Bone marrow (tissue), 2 donors: ENCODE data around the gene TOPBP1.

Experiments used
- DNase-seq, 2 donors: peaks; one replicate each; lab custom pipeline; 2025; lab: John Stamatoyannopoulos, UW

Gene TOPBP1

GRCh38 chr3:133608388-133608787 is 53.4 kb downstream of the TOPBP1 start:
- no peak for DNase-seq

- DNase-seq = no peak
These were observed 53.9 kb downstream of the TOPBP1 start for GRCh38 chr3:133607816-133608215.

- DNase-seq = no peak
These were observed 54.8 kb downstream of the TOPBP1 start for GRCh38 chr3:133606902-133607301.

GRCh38 chr3:133606342-133606741 is 55.4 kb downstream of the TOPBP1 start:
- DNase-seq = no peak

GRCh38 chr3:133600572-133601081 is 61.1 kb downstream of the TOPBP1 start:
- DNase-seq = no peak

- no peak for DNase-seq
These were observed 62.5 kb downstream of the TOPBP1 start for GRCh38 chr3:133599280-133599679.

GRCh38 chr3:133598405-133598804 is 63.3 kb downstream of the TOPBP1 start:
- DNase-seq = no peak

GRCh38 chr3:133595341-133595740 is 66.4 kb downstream of the TOPBP1 start:
- no peak for DNase-seq

- no peak for DNase-seq
These were observed 68.5 kb downstream of the TOPBP1 start for GRCh38 chr3:133593243-133593642.

- no peak for DNase-seq
These were observed 68.9 kb downstream of the TOPBP1 start for GRCh38 chr3:133592843-133593242.

- no peak for DNase-seq
These were observed 70.4 kb downstream of the TOPBP1 start for GRCh38 chr3:133591271-133591742.

- no peak for DNase-seq
These were observed 72.2 kb downstream of the TOPBP1 start for GRCh38 chr3:133589503-133589902.

GRCh38 chr3:133588784-133589465 is 72.8 kb downstream of the TOPBP1 start:
- DNase-seq = no peak

- no peak for DNase-seq
These were observed 73.7 kb downstream of the TOPBP1 start for GRCh38 chr3:133588035-133588434.

- no peak for DNase-seq
These were observed 78.3 kb downstream of the TOPBP1 start for GRCh38 chr3:133583396-133583795.

GRCh38 chr3:133578548-133579191 is 83.1 kb downstream of the TOPBP1 start:
- DNase-seq = no peak

- DNase-seq = no peak
These were observed 85.6 kb downstream of the TOPBP1 start for GRCh38 chr3:133576169-133576568.

GRCh38 chr3:133575086-133575485 is 86.7 kb downstream of the TOPBP1 start:
- no peak for DNase-seq

- no peak for DNase-seq
These were observed 87.4 kb downstream of the TOPBP1 start for GRCh38 chr3:133574260-133574881.

GRCh38 chr3:133573629-133574194 is 88.0 kb downstream of the TOPBP1 start, which contains the start of gene CDV3:
CDV3 (plus strand) TSS chr3:133573686; CDS start chr3:133574045, 359 bp downstream.
- no peak for DNase-seq

GRCh38 chr3:133573054-133573628 is 88.6 kb downstream of the TOPBP1 start:
- no peak for DNase-seq
